IPS-18c (cell line): ENCODE measurements around the gene ATP2B2.

ENCODE experiments used
- H3K4me3 ChIP-seq: 2 replicates; pipeline ENCODE4 v1.7.0; 2013; ENCODE audit warnings: low read depth, mild to moderate bottlenecking, low read length, moderate library complexity; ENCODE audit not compliant: insufficient read depth
- H3K9me3 ChIP-seq: one replicate; pipeline ENCODE4 v1.6.1; 2013; ENCODE audit warnings: mild to moderate bottlenecking, low read length, moderate library complexity; ENCODE audit not compliant: control insufficient read depth, insufficient read depth

The ATP2B2 gene

GRCh38 chr3:10352146-10352911 is 153.1 kb downstream of the ATP2B2 start:
- no peaks in the 10 kb centered on the region for H3K9me3 ChIP-seq
- no peak overlapping the region for H3K4me3 ChIP-seq

- no peaks in the 10 kb centered on the region for H3K9me3 ChIP-seq
Observed at GRCh38 chr3:10351013-10351735, 154.2 kb downstream of the ATP2B2 start.

DNA sequence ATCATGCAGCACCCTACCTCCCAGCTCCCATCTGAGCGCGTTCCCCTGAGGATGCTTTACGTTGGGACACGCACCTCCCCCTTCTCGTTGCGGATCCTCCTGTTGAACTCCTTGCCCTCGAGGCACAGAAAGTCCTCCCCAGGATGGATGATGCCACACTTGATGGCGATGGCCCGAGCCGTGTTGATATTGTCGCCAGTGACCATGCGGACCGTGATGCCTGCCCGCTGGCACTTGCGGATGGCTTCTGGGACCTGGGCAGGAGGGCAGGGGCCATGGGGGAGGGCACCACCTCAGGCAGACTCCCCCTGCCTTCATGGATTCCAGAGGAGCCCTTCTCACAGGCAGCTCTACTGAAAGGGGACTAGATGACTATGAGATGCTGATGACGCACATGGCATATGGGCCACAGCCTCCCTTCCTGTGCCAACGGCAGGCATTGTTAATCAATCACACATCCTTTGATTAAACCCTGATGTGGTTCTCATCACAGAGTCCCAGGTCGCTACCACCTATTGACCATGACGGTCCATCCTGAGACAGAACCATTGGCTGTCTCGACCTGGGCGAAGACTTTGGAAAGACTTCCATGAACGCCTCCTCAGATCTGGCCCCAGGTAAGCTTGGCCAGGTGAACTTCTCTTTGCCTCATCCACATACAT is 154.9 kb downstream of the ATP2B2 start:
- H3K4me3 ChIP-seq, result no peak overlapping the region
- H3K9me3 ChIP-seq, result no peaks in the 10 kb centered on the region

More at GRCh38 chr3:10351013-10351735, 154.2 kb downstream of the ATP2B2 start:
- H3K4me3 ChIP-seq, result no peak overlapping the region

DNA sequence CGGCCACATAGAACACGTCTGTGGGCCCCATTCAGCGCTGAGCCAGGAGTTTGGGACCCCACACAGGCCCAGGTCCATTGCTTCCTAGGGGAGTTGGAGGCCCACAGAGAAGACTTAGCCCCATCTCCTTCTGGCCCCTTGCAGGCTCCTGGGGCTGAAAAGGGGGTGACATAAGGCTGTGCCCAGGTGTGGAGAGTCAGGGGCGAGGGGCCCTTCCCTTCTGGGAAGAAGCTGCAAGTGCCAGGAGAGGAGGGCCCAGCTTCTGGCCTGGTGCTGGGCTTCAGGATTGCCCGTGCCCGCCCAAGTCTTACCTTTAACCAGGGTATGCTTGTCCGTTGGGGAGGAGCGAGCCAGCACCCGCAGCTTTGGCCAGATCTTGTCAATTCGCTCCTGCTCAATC is 155.6 kb downstream of the ATP2B2 start:
- no peak overlapping the region for H3K4me3 ChIP-seq
- H3K9me3 ChIP-seq, result no peaks in the 10 kb centered on the region

DNA sequence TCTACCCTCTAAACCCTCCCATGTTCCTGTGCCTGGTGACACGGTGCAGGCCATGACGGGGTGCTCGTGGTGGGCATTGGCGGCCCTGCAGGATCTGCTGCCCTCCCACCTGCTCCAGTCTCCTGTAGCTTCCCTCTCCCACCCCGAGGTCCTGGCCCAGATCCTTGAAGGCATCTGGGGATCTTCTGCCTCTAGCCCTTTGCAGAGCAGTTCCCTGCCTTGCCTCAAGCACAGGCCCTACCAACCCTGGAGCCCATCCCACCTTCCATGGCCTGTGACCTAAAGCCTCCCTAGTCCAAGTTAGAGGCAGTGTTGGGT is 157.0 kb downstream of the ATP2B2 start:
- Histone ChIP-seq H3K4me3 (no peak overlapping the region), H3K9me3 (no peaks in the 10 kb centered on the region)

DNA sequence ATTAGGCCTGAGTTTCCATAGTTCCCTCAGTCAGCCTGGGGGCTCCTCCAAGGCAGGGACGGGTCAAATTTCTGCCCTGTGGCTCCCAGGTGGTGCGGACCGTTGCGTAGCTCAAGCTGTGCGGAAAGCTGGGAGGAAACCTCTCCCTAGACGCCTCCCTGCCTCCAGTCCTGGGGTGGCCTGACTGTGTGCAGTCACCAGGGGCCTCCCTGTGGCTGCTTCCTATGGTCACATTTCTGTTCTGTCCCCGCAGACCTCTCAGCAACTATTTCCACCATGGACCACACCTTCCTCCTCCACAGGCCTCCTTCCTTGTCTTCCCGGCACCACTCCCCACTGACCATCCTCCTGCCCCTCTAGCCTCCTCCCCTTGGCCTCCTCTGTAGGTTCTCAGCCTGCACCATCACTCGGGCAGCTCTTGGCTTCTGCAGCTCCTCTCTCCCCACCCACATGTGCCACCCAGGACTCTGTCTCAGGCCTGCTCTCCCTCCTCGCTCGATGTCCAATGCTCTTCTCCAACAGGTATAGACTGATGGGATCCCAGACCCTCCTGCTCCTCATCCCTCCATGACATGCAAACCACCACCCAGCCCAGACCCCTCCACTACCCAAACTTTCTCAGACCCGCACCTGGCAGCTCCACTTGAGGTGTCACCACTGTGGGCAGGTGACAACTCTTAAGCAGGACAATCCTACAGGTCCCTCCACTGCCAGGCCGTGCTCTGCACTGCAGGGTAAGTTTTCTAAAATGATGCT is 157.6 kb downstream of the ATP2B2 start:
- Histone ChIP-seq H3K9me3 (no peaks in the 10 kb centered on the region), H3K4me3 (no peak overlapping the region)

DNA sequence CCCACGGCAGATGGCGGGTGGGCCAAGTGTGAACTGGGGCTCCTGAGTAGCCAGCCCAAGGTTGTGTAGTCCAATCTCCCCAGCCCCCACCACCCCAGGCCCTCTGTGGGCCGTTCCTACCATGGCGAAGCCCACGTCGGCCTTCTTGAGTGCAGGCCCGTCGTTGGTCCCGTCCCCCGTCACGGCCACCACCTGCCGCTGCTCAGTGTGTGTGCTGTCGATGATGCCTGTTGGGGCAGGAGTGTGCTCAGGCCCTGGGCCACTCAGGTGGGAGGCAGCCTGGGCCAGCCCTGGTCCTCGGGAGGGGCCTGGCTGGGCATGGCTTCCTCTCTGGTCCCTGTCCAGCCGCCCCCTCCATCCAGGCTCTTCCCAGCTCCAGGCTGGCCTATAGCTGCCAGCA is 159.5 kb downstream of the ATP2B2 start:
- H3K9me3 ChIP-seq, result no peaks in the 10 kb centered on the region
- no peak overlapping the region for H3K4me3 ChIP-seq

DNA sequence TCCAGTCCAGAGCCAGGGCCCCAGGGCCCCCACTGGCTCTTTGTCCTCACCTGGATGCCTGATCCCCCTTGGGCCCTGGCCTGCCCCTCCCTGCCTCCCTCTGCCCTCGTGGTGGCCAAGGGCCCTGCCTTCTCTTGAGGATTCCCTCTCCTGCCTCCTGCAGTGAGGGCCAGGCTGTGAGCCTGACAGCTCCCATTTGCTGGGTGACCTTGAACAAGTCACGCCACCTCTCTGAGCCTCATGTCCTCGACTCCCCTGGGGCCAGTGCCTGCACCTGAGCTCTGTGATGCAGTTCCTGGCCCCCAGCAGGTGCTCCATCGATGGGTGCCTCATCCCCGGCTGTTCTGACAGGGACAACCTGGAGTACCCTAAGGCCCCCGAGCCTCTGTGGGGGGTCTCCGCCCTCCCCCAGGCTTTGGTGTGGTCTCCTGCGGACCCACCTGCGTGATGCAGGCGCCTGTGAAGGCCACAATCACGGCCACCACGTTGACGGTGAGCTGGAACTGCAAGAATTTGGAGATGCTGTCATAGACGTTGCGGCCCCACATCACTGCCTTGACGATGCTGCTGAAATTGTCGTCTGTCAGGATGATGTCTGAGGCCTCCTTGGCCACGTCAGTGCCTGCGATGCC is 160.3 kb downstream of the ATP2B2 start:
- H3K9me3 ChIP-seq, result no peaks in the 10 kb centered on the region

GRCh38 chr3:10344147-10344943 is 161.0 kb downstream of the ATP2B2 start:
- Histone ChIP-seq H3K9me3 (no peaks in the 10 kb centered on the region), H3K4me3 (no peak overlapping the region)

More for the DNA sequence above, 160.3 kb downstream of the ATP2B2 start:
- no peak overlapping the region for H3K4me3 ChIP-seq

- no peaks in the 10 kb centered on the region for H3K9me3 ChIP-seq
Observed at GRCh38 chr3:10343526-10343925, 161.9 kb downstream of the ATP2B2 start.

DNA sequence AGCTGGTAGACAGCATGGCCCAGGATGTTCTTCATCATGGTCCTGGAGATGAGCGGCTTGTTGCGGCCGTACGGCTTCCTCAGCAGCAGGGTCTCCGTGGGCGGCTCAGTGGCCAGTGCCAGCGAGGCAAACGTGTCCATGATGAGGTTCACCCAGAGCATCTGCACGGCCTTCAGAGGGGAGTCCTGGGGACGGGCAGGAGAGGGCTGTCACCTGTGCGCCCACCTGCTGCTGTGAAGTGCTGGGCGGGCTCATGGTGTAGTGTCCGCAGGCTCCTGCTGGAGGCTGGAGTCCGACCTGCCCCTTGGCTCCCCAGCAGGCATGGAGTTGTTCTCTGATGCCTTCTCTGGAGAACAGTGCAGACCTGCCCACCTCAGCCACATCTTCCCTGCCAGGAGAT is 162.6 kb downstream of the ATP2B2 start:
- Histone ChIP-seq H3K4me3 (no peak overlapping the region), H3K9me3 (no peaks in the 10 kb centered on the region)

More at GRCh38 chr3:10343526-10343925, 161.9 kb downstream of the ATP2B2 start:
- no peak overlapping the region for H3K4me3 ChIP-seq

DNA sequence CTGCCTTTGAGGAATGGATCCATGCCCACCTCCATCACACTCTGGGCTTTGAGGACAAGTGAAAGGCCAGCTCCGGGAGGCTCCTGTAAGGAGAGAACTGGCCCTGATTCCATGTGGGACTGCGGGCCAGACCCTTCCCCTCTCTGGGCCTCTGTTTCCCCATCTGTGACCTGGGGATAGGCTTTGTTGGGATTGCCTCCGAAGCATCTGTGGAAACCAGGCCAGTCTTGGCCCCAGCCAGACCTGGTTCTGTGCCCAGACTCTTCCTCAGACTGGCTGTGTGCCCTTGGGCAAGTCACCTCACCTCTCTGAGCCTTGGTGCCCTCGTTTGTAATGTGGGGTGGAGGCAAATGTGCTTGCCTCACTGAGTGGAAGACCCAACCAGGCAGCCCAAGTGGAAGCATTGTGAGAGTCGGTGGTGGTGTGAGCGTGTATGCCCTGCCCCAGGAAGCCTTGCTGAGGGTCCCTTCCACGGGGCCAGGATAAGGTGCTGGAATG is 163.4 kb downstream of the ATP2B2 start:
- no peaks in the 10 kb centered on the region for H3K9me3 ChIP-seq
- H3K4me3 ChIP-seq, result no peak overlapping the region

DNA sequence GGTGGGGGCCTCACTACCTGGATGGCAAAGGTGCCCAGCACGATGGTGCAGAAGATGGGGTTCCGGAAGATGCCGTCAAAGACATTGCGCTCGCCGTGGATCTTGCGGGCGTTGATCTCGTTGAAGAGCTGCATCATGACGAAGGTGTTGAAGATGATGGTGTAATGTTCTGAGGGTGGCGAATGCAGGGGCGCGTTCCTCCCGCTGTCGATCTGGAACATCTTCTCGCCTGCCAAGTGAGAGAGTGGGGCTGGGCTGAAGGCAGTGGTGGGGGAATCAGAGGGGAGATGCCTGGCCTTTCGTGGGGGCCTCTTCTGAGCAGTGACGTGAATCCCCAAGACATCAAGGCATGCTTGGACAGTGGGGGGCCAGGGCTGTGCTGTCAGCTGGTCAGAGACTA is 164.9 kb downstream of the ATP2B2 start:
- Histone ChIP-seq H3K9me3 (no peaks in the 10 kb centered on the region), H3K4me3 (no peak overlapping the region)

- no peaks in the 10 kb centered on the region for H3K9me3 ChIP-seq
- no peak overlapping the region for H3K4me3 ChIP-seq
Observed at GRCh38 chr3:10340046-10340445, 165.3 kb downstream of the ATP2B2 start.

GRCh38 chr3:10339376-10339955 is 165.9 kb downstream of the ATP2B2 start:
- Histone ChIP-seq H3K4me3 (no peak overlapping the region), H3K9me3 (no peaks in the 10 kb centered on the region)
